Measurements from ENCODE around the gene NT5C1A.

Gene NT5C1A

GRCh38 chr1:39635871-39636210 lies 36.1 kb downstream of the NT5C1A start:
- no peak for ATAC-seq
- TF ChIP-seq GLIS3 (CRISPR knock-in tag; IDR thresholded peaks at IDR 0.05) (no peak), ZNF70 (CRISPR knock-in tag; IDR thresholded peaks at IDR 0.05) (no peak), CSDC2 (CRISPR knock-in tag; IDR thresholded peaks at IDR 0.05) (no peak), TOX (CRISPR knock-in tag; IDR thresholded peaks at IDR 0.05; ENCODE audit: borderline replicate concordance) (no peak), PPARA (CRISPR knock-in tag; IDR thresholded peaks at IDR 0.05; ENCODE audit: borderline replicate concordance) (no peak), ZFP30 (CRISPR knock-in tag; IDR thresholded peaks at IDR 0.05) (no peak), TSHZ2 (CRISPR knock-in tag; IDR thresholded peaks at IDR 0.05) (no peak), POU6F1 (CRISPR knock-in tag; IDR thresholded peaks at IDR 0.05; ENCODE audit: borderline replicate concordance, low read depth) (no peak), ZC3H10 (CRISPR knock-in tag; IDR thresholded peaks at IDR 0.05) (no peak), TCF4 (CRISPR knock-in tag; IDR thresholded peaks at IDR 0.05; ENCODE audit: borderline replicate concordance) (no peak), ISL1 (CRISPR knock-in tag; IDR thresholded peaks at IDR 0.05) (no peak)
- TF ChIP-seq, protein P1, sequence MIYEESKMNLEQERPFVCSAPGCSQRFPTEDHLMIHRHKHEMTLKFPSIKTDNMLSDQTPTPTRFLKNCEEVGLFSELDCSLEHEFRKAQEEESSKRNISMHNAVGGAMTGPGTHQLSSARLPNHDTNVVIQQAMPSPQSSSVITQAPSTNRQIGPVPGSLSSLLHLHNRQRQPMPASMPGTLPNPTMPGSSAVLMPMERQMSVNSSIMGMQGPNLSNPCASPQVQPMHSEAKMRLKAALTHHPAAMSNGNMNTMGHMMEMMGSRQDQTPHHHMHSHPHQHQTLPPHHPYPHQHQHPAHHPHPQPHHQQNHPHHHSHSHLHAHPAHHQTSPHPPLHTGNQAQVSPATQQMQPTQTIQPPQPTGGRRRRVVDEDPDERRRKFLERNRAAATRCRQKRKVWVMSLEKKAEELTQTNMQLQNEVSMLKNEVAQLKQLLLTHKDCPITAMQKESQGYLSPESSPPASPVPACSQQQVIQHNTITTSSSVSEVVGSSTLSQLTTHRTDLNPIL (CRISPR knock-in tag; IDR thresholded peaks at IDR 0.05; ENCODE audit: low read depth), result no peak
- TF ChIP-seq, protein P2, sequence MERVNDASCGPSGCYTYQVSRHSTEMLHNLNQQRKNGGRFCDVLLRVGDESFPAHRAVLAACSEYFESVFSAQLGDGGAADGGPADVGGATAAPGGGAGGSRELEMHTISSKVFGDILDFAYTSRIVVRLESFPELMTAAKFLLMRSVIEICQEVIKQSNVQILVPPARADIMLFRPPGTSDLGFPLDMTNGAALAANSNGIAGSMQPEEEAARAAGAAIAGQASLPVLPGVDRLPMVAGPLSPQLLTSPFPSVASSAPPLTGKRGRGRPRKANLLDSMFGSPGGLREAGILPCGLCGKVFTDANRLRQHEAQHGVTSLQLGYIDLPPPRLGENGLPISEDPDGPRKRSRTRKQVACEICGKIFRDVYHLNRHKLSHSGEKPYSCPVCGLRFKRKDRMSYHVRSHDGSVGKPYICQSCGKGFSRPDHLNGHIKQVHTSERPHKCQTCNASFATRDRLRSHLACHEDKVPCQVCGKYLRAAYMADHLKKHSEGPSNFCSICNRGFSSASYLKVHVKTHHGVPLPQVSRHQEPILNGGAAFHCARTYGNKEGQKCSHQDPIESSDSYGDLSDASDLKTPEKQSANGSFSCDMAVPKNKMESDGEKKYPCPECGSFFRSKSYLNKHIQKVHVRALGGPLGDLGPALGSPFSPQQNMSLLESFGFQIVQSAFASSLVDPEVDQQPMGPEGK (CRISPR knock-in tag; IDR thresholded peaks at IDR 0.05; ENCODE audit: borderline replicate concordance), result no peak

GRCh38 chr1:39635205-39635870 lies 36.6 kb downstream of the NT5C1A start:
- no peak for TF ChIP-seq TOX (CRISPR knock-in tag; IDR thresholded peaks at IDR 0.05; ENCODE audit: borderline replicate concordance)
- no peak for TF ChIP-seq TSHZ2 (CRISPR knock-in tag; IDR thresholded peaks at IDR 0.05)
- TF ChIP-seq ZC3H10 (CRISPR knock-in tag; IDR thresholded peaks at IDR 0.05), result no peak
- TF ChIP-seq ZNF565 (CRISPR knock-in tag; conservative IDR thresholded peaks at IDR 0.05; ENCODE audit: low read depth), result no peak
- no peak for ATAC-seq

DNA sequence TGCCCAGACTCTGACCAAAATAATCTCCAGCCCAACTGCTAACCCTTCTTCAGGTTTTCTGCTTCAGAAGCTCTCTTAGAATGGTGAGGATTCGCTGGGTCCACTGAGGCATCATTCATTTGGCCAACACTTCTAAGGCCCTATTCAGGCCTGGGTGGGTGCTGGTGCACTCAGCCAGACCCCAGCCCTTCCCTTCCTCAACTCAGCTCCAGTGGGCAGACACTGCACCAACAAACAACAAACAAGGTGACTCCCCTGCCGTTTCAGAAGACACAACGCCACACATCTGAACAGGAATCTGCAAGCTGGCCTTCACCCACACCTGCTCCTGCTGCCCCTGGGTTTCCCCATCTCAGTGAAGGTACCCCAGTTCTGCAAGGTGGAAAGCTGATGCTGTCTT lies 38.5 kb downstream of the NT5C1A start:
- ATAC-seq, result no peak
- TF ChIP-seq TSHZ2 (CRISPR knock-in tag; IDR thresholded peaks at IDR 0.05) (no peak), RARB (CRISPR knock-in tag; IDR thresholded peaks at IDR 0.05) (no peak), ZNF70 (CRISPR knock-in tag; IDR thresholded peaks at IDR 0.05) (no peak), PPARA (CRISPR knock-in tag; IDR thresholded peaks at IDR 0.05; ENCODE audit: borderline replicate concordance) (no peak), POU6F1 (CRISPR knock-in tag; IDR thresholded peaks at IDR 0.05; ENCODE audit: borderline replicate concordance, low read depth) (no peak), ZNF8 (CRISPR knock-in tag; IDR thresholded peaks at IDR 0.05) (no peak), ESRRG (CRISPR knock-in tag; IDR thresholded peaks at IDR 0.05) (no peak), ZNF565 (CRISPR knock-in tag; conservative IDR thresholded peaks at IDR 0.05; ENCODE audit: low read depth) (no peak), CSDC2 (CRISPR knock-in tag; IDR thresholded peaks at IDR 0.05) (no peak), TOX (CRISPR knock-in tag; IDR thresholded peaks at IDR 0.05; ENCODE audit: borderline replicate concordance) (no peak)
- TF ChIP-seq, protein P2 (CRISPR knock-in tag; IDR thresholded peaks at IDR 0.05; ENCODE audit: borderline replicate concordance), result no peak
